Esophagus squamous epithelium (tissue), 5 donors: Measurements from ENCODE around the gene CDKAL1. TPM values are rescaled to one million over a fixed set of nuclear protein-coding genes. Genes with fewer than 3 reads are reported as not detected.

Experiments used
- DNase-seq: peaks from one replicate; lab custom pipeline; 2025; lab: John Stamatoyannopoulos, UW
- H3K27ac ChIP-seq, 4 donors: fragments of 200-600 bp; sonication (generic); one replicate each; pipeline ENCODE4 v1.5.1; 2016 to 2019; ENCODE audit warnings: mild to moderate bottlenecking in 1 of 4
- H3K27me3 ChIP-seq, 4 donors: fragments of 200-600 bp; sonication (generic); 1 replicate in 3 of 4; 2 replicates in 1 of 4; pipeline versions ENCODE4 v1.5.1 to v1.6.0; 2017 to 2021; ENCODE audit warnings: antibody characterized with exemption in 1 of 4
- H3K36me3 ChIP-seq, 3 donors: fragments of 200-600 bp; sonication (generic); one replicate each; pipeline ENCODE4 v1.5.1; 2016 to 2019
- H3K4me1 ChIP-seq, 3 donors: fragments of 200-600 bp; sonication (generic); one replicate each; pipeline ENCODE4 v1.5.1; 2017 to 2019
- H3K4me3 ChIP-seq, 4 donors: fragments of 200-600 bp; sonication (generic); 1 replicate in 3 of 4; 2 replicates in 1 of 4; pipeline ENCODE4 v1.5.1; 2016 to 2019; ENCODE audit warnings: mild to moderate bottlenecking in 2 of 4, moderate library complexity in 1 of 4
- H3K9me3 ChIP-seq, 3 donors: fragments of 200-600 bp; sonication (generic); one replicate each; pipeline ENCODE4 v1.5.1; 2016 to 2019
- CTCF ChIP-seq, 6 experiments: fragments of 450-650 bp in 4 of 6; fragments of 200-600 bp in 2 of 6; sonication (generic) in 2 of 6; IDR thresholded peaks; one replicate each; pipeline ENCODE4 v1.5.1; 2016 to 2019; ENCODE audit warnings: antibody characterized with exemption in 6 of 6, mild to moderate bottlenecking in 4 of 6, moderate library complexity in 4 of 6
- POLR2A ChIP-seq, 4 donors: fragments of 450-650 bp; IDR thresholded peaks; one replicate each; pipeline ENCODE4 v1.6.1; 2017; ENCODE audit warnings: antibody characterized with exemption in 4 of 4, mild to moderate bottlenecking in 4 of 4, moderate library complexity in 3 of 4
- WGBS, 2 donors: methylation state at CpG; one replicate each; pipeline ENCODE4 v1.1.5; 2018; 5-methylcytosine and 5-hydroxymethylcytosine counted together
- intact Hi-C: fragments of 100-400 bp; cut with DNase I; formaldehyde crosslinking; loops from one replicate; pipeline ENCODE4 v1.15.0; 2022
- total RNA-seq, 4 donors: library from RNA; depleted of rRNA; stranded (reverse); fragments of >200 nt; gene quantifications; one replicate each; pipeline ENCODE4 v1.1.0, GENCODE V29; 2016
- donor health status: DM: yes; HTN: yes; CAD: no.

CDKAL1 gene
- total RNA-seq, 4 donors from 2014 or later, result 6.5 to 13.0 (median 10.7) TPM

GRCh38 chr6:21256197-21256596 lies 721.9 kb downstream of the CDKAL1 start:
- DNase-seq, result no peak
- Histone ChIP-seq H3K4me3 (no peak overlapping the region), H3K27me3 (no peaks in the 10 kb centered on the region), H3K4me1 (no peaks in the 10 kb centered on the region), H3K27ac (no peak overlapping the region), H3K36me3 (no peaks in the 10 kb centered on the region), H3K9me3 (no peaks in the 10 kb centered on the region)
- intact Hi-C loops, result no loop called here
- TF ChIP-seq POLR2A (IDR thresholded peaks at IDR 0.05) (no peak), CTCF (IDR thresholded peaks at IDR 0.05) (no peak)
- 67 to 79% methylated on average over 3 of the region's 3 CpGs for WGBS, 2 donors

- Histone ChIP-seq H3K27me3 (no peaks in the 10 kb centered on the region), H3K4me3 (no peak overlapping the region), H3K9me3 (no peaks in the 10 kb centered on the region), H3K4me1 (no peaks in the 10 kb centered on the region), H3K36me3 (no peaks in the 10 kb centered on the region), H3K27ac (no peak overlapping the region)
- 56 to 62% methylated on average over 2 of the region's 2 CpGs for WGBS, 2 donors
- intact Hi-C loops, result no loop called here
- no peak for DNase-seq
- TF ChIP-seq POLR2A (IDR thresholded peaks at IDR 0.05), result no peak
- no peak for TF ChIP-seq CTCF (IDR thresholded peaks at IDR 0.05)
Measured at GRCh38 chr6:21257125-21257524, 722.9 kb downstream of the CDKAL1 start.

- Histone ChIP-seq H3K4me1 (no peaks in the 10 kb centered on the region), H3K4me3 (no peak overlapping the region), H3K36me3 (no peaks in the 10 kb centered on the region), H3K9me3 (no peaks in the 10 kb centered on the region), H3K27me3 (no peaks in the 10 kb centered on the region), H3K27ac (no peak overlapping the region)
- TF ChIP-seq CTCF (IDR thresholded peaks at IDR 0.05) (no peak), POLR2A (IDR thresholded peaks at IDR 0.05) (no peak)
- intact Hi-C loops, result no loop called here
- 88 to 90% methylated on average over 5 of the region's 5 CpGs for WGBS, 2 donors
- no peak for DNase-seq
Measured at GRCh38 chr6:21258665-21259064, 724.4 kb downstream of the CDKAL1 start.

GRCh38 chr6:21259660-21260059 lies 725.4 kb downstream of the CDKAL1 start:
- no peak for TF ChIP-seq CTCF (IDR thresholded peaks at IDR 0.05)
- TF ChIP-seq POLR2A (IDR thresholded peaks at IDR 0.05), result no peak

GRCh38 chr6:21262504-21262903 lies 728.2 kb downstream of the CDKAL1 start:
- Histone ChIP-seq H3K4me1 (no peaks in the 10 kb centered on the region), H3K27me3 (no peaks in the 10 kb centered on the region), H3K27ac (no peak overlapping the region), H3K4me3 (no peak overlapping the region), H3K36me3 (no peaks in the 10 kb centered on the region), H3K9me3 (no peaks in the 10 kb centered on the region)
- WGBS, 2 donors, result 86 to 91% methylated on average over 5 of the region's 5 CpGs
- no peak for TF ChIP-seq CTCF (IDR thresholded peaks at IDR 0.05)
- TF ChIP-seq POLR2A (IDR thresholded peaks at IDR 0.05), result no peak
- DNase-seq, result no peak
- intact Hi-C loops, result no loop called here

More at GRCh38 chr6:21259660-21260059, 725.4 kb downstream of the CDKAL1 start:
- Histone ChIP-seq H3K36me3 (no peaks in the 10 kb centered on the region), H3K4me1 (no peaks in the 10 kb centered on the region), H3K4me3 (no peak overlapping the region), H3K27ac (no peak overlapping the region), H3K9me3 (no peaks in the 10 kb centered on the region), H3K27me3 (no peaks in the 10 kb centered on the region)
- intact Hi-C loops, result no loop called here
- WGBS, 2 donors, result 67 to 83% methylated on average over 2 of the region's 2 CpGs
- no peak for DNase-seq
